DMS114 treated with DMSO at 0.1 percent for 48 hours (cell line): ENCODE measurements around the gene GRAMD4.

Source experiments
- DNase-seq: peaks from one replicate; lab custom pipeline; 2025; ENCODE audit not compliant: unreplicated experiment; lab: John Stamatoyannopoulos, UW

Gene GRAMD4

DNA sequence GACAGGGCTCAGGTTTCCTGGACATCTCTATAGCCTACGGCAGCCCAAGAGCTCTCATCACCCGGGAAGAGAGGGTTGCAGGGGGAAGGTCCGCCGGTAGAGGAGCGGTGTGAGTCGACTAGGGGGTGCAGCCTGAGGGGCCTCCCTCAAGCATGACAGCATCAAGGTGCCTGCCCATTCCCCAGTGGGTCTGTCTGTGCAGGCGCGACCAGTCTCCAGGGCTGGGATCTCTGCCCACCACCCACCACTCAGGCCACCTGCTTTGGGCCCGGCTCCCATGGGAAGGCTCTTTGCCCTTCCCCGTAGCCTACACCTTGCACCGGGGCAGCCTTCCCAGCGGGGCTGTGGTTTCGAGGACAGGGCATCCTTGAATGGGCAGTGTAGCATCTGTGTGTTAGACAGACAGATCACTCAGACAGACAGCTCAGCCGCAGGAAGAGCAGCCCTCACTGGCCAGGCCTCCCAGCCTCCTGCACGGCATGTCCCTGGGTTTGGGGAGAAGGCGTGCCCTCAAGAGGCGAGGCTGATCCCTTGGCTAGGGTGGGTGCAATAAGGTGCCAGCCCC lies 88.7 kb downstream of the GRAMD4 start:
- DNase-seq, result no peak

DNA sequence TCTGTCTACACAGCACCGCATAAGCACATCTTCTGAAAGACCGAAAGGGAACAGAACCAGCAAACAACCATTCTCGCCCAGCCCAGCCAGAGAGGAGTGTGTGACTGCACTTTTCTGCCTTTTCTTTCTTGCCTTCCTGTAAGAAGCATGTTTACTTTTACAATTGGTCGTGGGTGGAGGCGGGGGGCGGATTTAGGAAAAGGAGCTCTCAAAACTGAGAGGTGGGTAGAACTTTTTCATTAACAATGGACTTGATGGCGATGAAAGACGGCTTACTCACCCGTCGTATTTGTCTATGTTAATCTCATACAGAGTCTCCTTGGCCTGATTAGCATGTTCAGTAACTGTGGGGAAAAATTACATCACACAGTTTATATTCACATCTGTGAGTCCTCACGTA lies 90.6 kb downstream of the GRAMD4 start:
- no peak for DNase-seq

DNA sequence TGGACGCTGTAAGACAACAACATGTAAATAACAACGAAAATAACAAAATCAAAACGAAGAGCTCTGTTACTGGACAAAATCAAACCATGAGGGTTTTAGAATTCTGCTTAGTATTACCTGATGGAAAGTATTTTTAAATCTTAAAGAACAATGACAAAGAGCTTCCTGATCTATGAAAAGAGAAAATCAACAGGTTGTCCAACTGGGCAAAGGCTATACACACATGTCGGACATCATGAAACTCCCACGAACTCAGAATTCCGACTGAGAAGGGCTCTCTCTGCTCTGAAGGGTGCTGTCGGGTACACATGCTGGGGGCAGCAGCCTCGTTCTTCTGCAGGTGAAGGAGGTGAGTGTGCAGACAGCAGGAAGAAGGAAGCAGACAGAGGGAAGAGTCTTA lies 92.1 kb downstream of the GRAMD4 start:
- no peak for DNase-seq

DNA sequence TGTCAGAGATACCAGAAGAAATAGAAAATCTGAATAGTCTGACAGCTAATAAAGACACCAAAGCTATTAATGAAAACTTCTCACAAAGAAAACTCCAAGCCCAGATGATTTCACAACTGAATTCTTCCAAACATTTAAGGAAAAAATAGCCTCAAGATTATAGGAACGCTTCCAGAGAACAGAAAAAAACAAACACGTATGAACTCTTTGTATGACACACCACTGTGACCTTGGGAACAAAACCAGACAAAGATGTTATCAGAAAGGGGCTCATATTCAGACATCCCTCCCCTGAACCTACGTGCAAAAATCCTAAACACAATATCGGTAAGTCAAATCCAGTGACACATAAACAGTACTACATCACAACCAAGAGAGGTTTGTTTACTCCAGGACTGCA lies 94.4 kb downstream of the GRAMD4 start:
- no peak for DNase-seq

DNA sequence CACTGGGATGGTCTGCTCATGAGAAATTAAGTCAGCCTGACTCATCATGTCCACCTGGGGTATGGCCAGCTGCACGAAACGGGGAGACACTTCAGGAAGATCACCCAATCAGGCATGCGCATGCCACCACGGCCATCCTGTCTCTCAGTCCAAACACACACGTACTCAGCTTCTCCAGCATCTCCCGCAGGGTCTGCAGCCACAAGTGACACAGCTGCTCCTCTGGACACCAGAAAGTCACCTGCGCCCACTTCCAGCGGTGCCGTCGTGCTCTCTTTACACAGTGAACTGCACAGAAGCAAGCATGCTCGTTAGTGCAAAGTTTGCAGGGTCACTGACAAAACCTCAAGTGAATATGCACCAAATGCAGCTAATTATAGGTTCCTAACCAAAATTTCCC lies 99.7 kb downstream of the GRAMD4 start:
- no peak for DNase-seq

DNA sequence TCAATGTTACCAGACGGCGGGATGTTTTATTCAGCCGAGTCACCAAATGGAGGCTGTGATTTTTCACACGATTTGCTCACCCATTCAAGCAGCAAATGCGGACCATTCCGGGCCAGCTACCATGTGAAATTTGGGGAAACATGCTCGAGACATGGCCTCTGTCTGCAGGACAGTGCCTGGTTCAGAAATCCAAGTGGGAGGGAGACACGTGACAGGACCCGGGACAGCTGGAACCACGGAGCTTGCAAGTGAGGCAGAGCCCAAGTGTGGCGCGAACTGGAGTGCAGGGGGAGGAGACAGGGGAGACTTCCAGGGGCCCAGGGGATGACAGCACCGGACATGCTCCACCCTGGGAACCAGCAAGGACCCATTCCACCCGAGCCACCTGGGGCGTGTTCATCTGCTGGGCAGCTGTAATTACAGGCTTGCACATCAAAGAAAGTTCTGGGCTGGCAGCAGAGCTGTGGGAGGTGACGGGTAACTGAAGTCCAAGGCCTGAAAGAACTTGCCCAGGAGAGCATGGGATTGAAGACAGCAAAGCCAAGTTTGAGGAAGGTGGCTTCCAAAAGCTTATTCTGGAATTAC lies 101.4 kb downstream of the GRAMD4 start:
- DNase-seq, result no peak

DNA sequence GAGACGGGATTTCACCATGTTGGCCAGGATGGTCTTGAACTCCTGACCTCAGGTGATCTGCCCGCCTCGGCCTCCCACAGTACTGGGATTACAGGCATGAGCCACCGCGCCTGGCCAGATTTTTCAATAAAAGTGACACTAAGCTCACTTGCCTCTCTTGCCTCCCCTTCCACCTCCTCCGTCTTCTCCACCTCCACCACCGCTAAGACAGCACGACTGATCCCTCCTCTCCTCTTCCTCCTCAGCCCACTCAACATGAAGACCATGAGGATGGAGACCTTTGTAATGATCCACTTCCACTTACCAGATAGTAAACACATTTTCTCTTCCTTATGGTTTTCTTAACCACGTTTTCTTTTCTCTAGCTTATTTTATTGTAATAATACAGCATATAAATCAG lies 103.7 kb downstream of the GRAMD4 start:
- no peak for DNase-seq

DNA sequence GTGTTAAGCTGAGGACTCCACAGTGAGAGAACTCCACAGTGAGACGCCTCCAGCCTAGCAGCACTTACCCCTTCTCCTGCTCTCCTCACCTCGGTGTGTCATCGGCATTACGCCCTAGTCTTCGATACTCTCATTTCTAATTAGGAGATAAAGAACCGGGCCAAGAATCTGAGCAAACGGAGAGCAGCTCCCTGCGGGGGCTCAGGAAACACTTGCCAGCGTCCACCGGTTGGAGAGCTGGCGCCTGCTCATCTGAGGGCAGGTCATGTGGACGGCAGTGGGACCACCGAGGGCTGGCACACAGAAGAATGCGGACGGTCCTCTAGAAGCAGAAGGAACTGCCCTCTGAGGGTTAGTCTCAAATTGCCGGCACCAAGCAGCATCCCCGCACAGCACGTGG lies 104.9 kb downstream of the GRAMD4 start:
- no peak for DNase-seq

DNA sequence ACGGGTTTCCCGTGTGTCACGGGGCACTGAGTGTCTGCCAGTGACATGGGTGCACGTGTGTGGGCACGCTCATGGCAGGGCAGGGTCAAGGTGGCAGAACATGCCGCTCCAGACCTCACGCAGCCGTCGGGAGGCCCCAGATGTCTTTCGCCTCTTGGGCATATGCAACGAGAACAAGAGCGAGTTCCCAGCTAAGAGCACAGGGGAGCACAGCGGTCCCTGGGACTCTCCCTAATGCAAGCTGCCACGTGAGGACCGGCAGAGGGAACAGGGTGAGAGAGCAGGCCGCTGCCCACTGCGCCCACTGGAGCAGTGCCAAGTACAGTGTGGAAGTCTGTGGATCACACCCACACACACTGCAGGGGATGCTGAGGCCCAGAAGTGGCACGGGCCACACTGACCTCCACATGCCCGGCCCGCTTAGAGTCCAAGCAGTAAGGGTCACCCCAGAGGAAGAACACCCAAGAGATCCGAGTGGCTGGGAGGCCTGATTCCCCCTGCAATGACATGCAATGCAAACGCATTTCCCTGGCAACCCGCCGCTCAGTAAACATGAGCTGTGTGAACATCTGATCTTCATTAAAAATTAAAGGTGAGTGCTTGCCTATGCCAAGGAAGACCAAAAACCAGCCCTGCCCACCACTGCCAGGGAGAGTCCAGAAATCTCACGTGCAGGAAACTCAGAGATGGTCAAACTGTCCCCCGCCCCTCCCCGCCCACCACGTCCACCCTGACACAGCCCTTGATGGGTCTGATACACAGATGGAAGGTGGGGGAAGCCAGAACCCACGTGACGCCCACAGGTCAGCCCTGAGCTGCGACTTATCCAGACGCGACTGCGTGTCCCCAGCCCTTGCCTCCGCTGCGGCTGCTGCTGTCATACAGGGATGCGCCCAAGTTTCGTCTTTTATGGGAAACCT lies 106.1 kb downstream of the GRAMD4 start:
- no peak for DNase-seq

DNA sequence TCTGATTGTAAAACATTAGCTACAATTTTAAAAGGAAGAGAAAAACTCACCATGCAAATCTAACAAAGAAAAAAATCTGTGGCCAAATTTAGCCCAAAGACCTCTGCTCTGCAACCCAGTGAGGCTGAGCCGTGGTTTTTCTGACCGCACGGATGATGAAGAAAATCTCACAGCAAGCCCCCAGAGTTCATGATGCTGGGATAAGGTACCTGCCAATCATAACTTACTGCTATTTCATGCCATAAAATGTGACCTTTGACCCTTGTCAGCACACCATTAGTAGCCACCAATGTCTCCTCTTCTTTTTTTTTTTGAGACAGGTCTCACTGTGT lies 106.8 kb downstream of the GRAMD4 start:
- DNase-seq, result no peak

DNA sequence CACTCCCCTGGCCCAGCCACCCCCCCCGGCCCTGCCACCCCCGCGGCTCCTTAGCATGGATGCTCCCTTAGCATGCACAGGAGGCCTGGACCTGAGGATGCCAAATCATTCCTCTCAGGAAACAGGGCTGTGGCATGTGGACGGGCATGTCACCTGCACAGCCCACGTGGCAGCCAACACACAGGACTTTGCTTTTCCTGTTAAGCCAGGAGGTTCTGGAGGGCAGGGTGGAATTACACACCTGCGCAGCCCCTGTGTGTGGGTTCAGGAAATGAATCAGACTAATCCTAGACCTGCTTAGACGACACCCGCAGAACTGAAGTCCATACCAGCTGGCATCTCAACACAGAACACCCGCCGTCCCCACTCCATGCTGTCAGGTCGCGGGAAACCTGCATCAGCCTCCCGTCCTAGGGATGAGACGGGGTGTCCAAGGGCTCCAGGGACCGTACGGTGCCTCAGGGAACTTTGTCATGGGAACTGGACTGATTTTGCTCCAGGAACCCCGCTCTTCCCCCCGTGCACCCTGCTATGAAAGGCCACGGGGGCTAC lies 107.7 kb downstream of the GRAMD4 start:
- DNase-seq, result no peak

DNA sequence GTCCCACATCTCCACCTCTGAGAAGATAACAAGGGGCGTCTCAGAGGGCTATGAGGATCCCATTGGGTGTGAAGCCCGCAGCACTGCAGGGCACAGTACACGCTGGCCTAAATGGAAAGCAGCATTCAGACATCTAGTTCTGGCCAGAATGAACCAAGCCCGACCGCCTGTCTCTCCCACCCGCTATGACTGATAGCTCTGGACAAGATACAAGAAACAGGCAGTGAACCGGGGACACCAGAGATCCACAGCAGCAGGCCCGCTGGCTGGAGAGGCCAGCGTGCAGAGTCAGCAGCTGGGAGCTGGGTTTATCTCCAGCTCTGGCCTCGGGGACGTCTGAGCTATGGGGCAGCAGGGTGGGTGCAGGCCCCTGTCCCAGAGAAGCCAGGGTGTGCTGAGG lies 108.3 kb downstream of the GRAMD4 start:
- DNase-seq, result no peak
